ENCODE results near the gene PRKCE. TPM values are rescaled to one million over a fixed set of nuclear protein-coding genes. Genes with fewer than 3 reads are reported as not detected.

Gene PRKCE
- total and polyA plus RNA-seq, 2 donors (not counting 3 experiments of a cell fraction or from before 2014, with no cell fraction given): 27.9 to 33.9 TPM

- BruUV-seq (replicated peaks): no TSS peak
- Histone ChIP-seq H3K9me3 (replicated peaks; ENCODE audit: control insufficient read depth, insufficient read depth, low read length) (no peaks in the 10 kb centered on the region), H3K79me2 (ENCODE audit: control insufficient read depth, insufficient read depth, low read length) (no peaks in the 10 kb centered on the region), H2AFZ (ENCODE audit: low read depth, low read length) (no peak overlapping the region), H3K27me3 (ENCODE audit: control insufficient read depth in 2 of 2, insufficient read depth in 2 of 2, low read length in 2 of 2) (no peaks in the 10 kb centered on the region), H3K9me1 (replicated peaks; ENCODE audit: control insufficient read depth, extremely low read depth, insufficient read depth, low read length) (no peaks in the 10 kb centered on the region), H3K4me1 (ENCODE audit: control insufficient read depth, extremely low read depth, insufficient read depth, low read length) (no peaks in the 10 kb centered on the region), H4K20me1 (replicated peaks; ENCODE audit: control insufficient read depth, extremely low read depth, insufficient read depth, low read length) (no peaks in the 10 kb centered on the region), H3K4me3 (replicated peaks in 1 of 3; ENCODE audit: insufficient read depth in 1 of 3, low read depth in 1 of 3, low read length in 3 of 3) (no peak overlapping the region), H3K36me3 (ENCODE audit: control insufficient read depth in 2 of 2, extremely low read depth in 1 of 2, insufficient read depth in 2 of 2, low read length in 2 of 2) (no peaks in the 10 kb centered on the region), H3K9ac (replicated peaks; ENCODE audit: extremely low read depth, insufficient read depth, low read length) (no peak overlapping the region), H3K4me2 (ENCODE audit: insufficient read depth, low read length) (no peak overlapping the region), H3K27ac (ENCODE audit: insufficient read depth, low read depth, low read length) (no peak overlapping the region)
- intact Hi-C loops (cut with micrococcal nuclease): no loop called here
- DNase-seq (ENCODE audit: low read depth, low spot score) (no peak), FAIRE-seq (no peak)
- POLR2A ChIA-PET: no interaction called here
- dilution Hi-C loops (cut with MboI; ENCODE audit: extremely low pct_ligation_motif_present, low sequenced_read_pairs): no loop called here
- CTCF ChIA-PET: no interaction called here
- no peak for TF ChIP-seq GATA2 (IDR thresholded peaks at IDR 0.05; ENCODE audit: insufficient read depth, insufficient read length, low read depth, low read length)
- no peak for TF ChIP-seq JUN (IDR thresholded peaks at IDR 0.05; ENCODE audit: borderline replicate concordance, insufficient read depth, insufficient read length, low read depth)
- TF ChIP-seq CTCF (IDR thresholded peaks at IDR 0.05; ENCODE audit: extremely low read depth in 1 of 2, insufficient read depth in 1 of 2, low read depth in 1 of 2, low read length in 2 of 2): no peak
- no peak for TF ChIP-seq MAX (IDR thresholded peaks at IDR 0.05; ENCODE audit: insufficient read depth, insufficient read length)
- TF ChIP-seq POLR2A (IDR thresholded peaks at IDR 0.05; ENCODE audit: low read depth, low read length): no peak
- no peak for TF ChIP-seq MYC (IDR thresholded peaks at IDR 0.05; ENCODE audit: low read depth, low read length)
- no peak for TF ChIP-seq FOS (IDR thresholded peaks at IDR 0.05; ENCODE audit: borderline replicate concordance, insufficient read depth, low read length)
- no peak for TF ChIP-seq POLR2AphosphoS5 (IDR thresholded peaks at IDR 0.05; ENCODE audit: insufficient read depth, low read depth, low read length)
- TF ChIP-seq EZH2 (IDR thresholded peaks at IDR 0.05; ENCODE audit: borderline replicate concordance, low read depth, low read length, severe bottlenecking): no peak
These were observed 557.3 kb downstream of the PRKCE start for GRCh38 chr2:46208766-46209165.
